Endothelial cell of umbilical vein (primary cell): ENCODE measurements around the gene CCDC186.

Experiments used
- EZH2 ChIP-seq: IDR thresholded peaks from 2 replicates; pipeline ENCODE4 v1.6.1; 2012; ENCODE audit warnings: borderline replicate concordance, low read depth, mild to moderate bottlenecking, moderate library complexity, low read length, inconsistent platforms; ENCODE audit not compliant: severe bottlenecking
- FOS ChIP-seq: IDR thresholded peaks from 2 replicates; pipeline ENCODE4 v1.6.1; 2011; ENCODE audit warnings: mild to moderate bottlenecking, low read length, moderate library complexity, borderline replicate concordance; ENCODE audit not compliant: insufficient read depth
- GATA2 ChIP-seq: IDR thresholded peaks from 2 replicates; pipeline ENCODE4 v1.7.0; 2011; ENCODE audit warnings: low read depth, mild to moderate bottlenecking, moderate library complexity, mixed read lengths, low read length; ENCODE audit not compliant: insufficient read length, insufficient read depth
- JUN ChIP-seq: IDR thresholded peaks from 2 replicates; pipeline ENCODE4 v1.6.1; 2011; ENCODE audit warnings: borderline replicate concordance, low read depth; ENCODE audit not compliant: insufficient read length, insufficient read depth
- MYC ChIP-seq: IDR thresholded peaks from one replicate; pipeline ENCODE4 v1.6.1; 2011; ENCODE audit warnings: mild to moderate bottlenecking, low read depth, low read length
- POLR2A ChIP-seq: IDR thresholded peaks from 2 replicates; pipeline ENCODE4 v1.6.1; 2012; ENCODE audit warnings: low read depth, mild to moderate bottlenecking, control low read depth, low read length
- POLR2AphosphoS5 ChIP-seq: IDR thresholded peaks from 2 replicates; pipeline ENCODE4 v1.6.1; 2012; ENCODE audit warnings: low read depth, mild to moderate bottlenecking, control low read depth, low read length, moderate library complexity; ENCODE audit not compliant: insufficient read depth
- TF ChIP-seq, protein P1 (sequence below), 2 donors: IDR thresholded peaks; 1 replicate in 1 of 2; 2 replicates in 1 of 2; pipeline ENCODE4 v1.5.1; 2011; ENCODE audit warnings: low read length in 2 of 2, mild to moderate bottlenecking in 2 of 2, moderate library complexity in 2 of 2, control low read depth in 1 of 2, inconsistent platforms in 1 of 2, low read depth in 1 of 2; ENCODE audit not compliant: insufficient read depth in 1 of 2; ENCODE audit errors: extremely low read depth in 1 of 2
- TF ChIP-seq, protein P2 (sequence below): IDR thresholded peaks from 2 replicates; pipeline ENCODE4 v1.6.1; 2011; ENCODE audit not compliant: insufficient read depth, insufficient read length

DNA sequence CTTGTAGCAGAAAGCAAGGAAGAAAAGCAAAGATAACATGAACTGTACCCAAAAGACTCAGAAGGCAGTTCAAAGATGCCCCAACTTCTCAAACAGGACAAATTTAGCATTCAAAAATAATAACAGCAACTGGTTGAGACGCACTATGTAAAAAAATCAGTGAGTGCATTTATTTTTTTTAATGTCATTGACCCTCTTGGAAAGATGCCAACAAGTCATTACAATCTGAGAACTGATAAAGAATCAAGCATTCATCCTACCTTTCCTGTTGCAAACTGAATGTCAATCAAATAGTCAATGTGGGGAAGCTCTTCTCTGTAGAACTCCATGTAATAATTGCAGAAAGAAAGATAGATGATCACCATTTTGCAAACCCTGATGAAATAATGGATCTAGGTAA lies 1.7 kb upstream of the CCDC186 start:
- TF ChIP-seq EZH2, result no peak
- TF ChIP-seq, protein P1, sequence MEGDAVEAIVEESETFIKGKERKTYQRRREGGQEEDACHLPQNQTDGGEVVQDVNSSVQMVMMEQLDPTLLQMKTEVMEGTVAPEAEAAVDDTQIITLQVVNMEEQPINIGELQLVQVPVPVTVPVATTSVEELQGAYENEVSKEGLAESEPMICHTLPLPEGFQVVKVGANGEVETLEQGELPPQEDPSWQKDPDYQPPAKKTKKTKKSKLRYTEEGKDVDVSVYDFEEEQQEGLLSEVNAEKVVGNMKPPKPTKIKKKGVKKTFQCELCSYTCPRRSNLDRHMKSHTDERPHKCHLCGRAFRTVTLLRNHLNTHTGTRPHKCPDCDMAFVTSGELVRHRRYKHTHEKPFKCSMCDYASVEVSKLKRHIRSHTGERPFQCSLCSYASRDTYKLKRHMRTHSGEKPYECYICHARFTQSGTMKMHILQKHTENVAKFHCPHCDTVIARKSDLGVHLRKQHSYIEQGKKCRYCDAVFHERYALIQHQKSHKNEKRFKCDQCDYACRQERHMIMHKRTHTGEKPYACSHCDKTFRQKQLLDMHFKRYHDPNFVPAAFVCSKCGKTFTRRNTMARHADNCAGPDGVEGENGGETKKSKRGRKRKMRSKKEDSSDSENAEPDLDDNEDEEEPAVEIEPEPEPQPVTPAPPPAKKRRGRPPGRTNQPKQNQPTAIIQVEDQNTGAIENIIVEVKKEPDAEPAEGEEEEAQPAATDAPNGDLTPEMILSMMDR (IDR thresholded peaks at IDR 0.05; ENCODE audit: extremely low read depth in 1 of 2, insufficient read depth in 1 of 2, low read depth in 1 of 2, low read length in 2 of 2), result no peak
- TF ChIP-seq POLR2AphosphoS5, result no peak
- no peak for TF ChIP-seq POLR2A
- TF ChIP-seq MYC, result no peak
- TF ChIP-seq, protein P2, sequence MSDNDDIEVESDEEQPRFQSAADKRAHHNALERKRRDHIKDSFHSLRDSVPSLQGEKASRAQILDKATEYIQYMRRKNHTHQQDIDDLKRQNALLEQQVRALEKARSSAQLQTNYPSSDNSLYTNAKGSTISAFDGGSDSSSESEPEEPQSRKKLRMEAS, result no peak
- TF ChIP-seq JUN, result no peak
- no peak for TF ChIP-seq FOS
- no peak for TF ChIP-seq GATA2
